ENCODE data around the gene PHLDB1. TPM values are rescaled to one million over a fixed set of nuclear protein-coding genes. Genes with fewer than 3 reads are reported as not detected.
"Not testable (repeated sequence)": the region's sequence is repeated elsewhere in the genome, so short reads cannot be mapped to it uniquely, and the experiment has no call there.

The PHLDB1 gene
- total RNA-seq, 4 donors from 2014 or later, result 51.9 to 77.4 (median 70.2) TPM

DNA sequence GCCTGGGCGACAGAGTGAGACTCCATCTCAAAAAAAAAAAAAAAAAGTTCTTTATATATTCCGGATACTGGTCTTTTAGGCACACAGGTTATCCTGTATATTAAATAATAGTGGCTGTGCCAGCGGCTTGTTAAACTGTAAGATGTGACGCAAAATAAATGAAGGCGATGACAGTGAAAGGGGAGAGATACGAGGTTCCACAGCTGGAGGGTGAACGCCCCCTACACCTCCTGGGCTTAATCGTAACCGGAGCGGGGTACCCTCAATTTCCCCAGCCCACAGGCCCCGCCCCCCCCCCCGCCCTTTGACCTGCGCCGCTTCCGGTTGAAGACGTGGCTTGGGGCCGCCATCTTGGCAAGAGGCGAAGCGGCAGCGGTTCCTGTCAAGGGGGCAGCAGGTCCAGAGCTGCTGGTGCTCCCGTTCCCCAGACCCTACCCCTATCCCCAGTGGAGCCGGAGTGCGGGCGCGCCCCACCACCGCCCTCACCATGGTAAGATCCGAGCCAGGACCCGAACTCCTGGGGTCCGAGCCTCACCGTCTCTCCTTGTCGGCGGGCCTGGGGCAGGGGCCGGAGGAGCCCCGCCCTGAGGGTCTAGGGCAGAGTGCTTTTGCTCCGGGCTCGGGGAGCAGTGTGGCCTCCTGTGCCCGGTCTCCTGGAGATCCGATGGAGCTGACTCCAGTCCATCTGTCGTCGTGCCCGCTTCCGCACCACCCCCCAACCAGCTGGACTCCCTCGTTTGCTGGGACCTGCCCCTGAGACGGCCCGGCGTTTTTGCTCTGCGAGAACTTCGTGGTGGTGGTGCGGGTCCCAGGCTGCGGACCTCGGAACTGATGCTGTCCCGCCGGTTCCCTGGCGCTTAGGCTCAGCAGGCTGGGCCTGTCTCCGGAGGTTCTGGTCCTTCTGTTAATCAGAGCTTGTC lies 35.1 kb upstream of the PHLDB1 start, which contains the start of gene ARCN1:
TSS of gene ARCN1 (plus strand) at position 349 of the 920 bp plus-strand sequence. CDS start at position 488, 139 bp downstream.
- peak; percentile 69 to 95 for DNase-seq (ENCODE audit: low spot score in 2 of 2)
- WGBS, 2 donors, result 0% methylated on average over 39 to 44 of the region's 55 CpGs
- intact Hi-C loops (cut with DNase I; ENCODE audit: low total_unique reads), result no loop called here
- TF ChIP-seq POLR2A (IDR thresholded peaks at IDR 0.05) (no peak), CTCF (IDR thresholded peaks at IDR 0.05) (no peak)
- H3K4me3 ChIP-seq (ENCODE audit: low read depth, poor library complexity, severe bottlenecking), result peak within 1 kb of the TSS; percentile 98

DNA sequence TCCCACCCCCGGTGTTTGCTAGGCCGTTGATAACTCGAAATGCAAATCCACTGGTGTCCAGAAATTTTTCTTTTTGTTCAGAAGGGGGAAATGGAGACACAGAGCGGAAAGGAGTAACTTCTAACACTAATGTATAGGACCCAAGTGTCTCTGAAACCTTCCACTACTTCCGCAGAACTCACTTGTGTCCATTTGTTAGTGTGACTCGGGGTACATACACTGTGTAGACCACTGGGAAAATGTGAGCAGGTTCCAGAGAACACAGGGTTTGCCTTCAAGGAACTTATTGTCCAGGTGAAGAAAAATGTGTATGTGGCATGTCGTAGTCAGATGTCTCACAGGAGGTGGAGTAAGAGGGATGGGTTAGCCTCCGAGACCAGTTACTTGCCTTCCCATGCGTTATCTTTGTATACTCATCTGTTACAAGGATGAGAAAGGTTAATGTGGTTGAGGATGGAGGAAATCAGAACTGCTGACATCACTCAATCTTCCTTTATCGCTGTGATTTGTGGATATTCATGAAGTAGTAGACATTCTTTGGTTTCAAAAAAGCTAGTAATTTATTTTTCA lies 34.3 kb upstream of the PHLDB1 start:
- WGBS, 2 donors, result 3 to 5% methylated on average over 10 of the region's 10 CpGs
- peak overlapping the region; percentile 98 for H3K4me3 ChIP-seq (ENCODE audit: low read depth, poor library complexity, severe bottlenecking)
- TF ChIP-seq POLR2A (IDR thresholded peaks at IDR 0.05), result no peak
- TF ChIP-seq CTCF (IDR thresholded peaks at IDR 0.05), result no peak
- intact Hi-C loops (cut with DNase I; ENCODE audit: low total_unique reads), result no loop called here
- DNase-seq (ENCODE audit: low spot score in 2 of 2), result no peak

- H3K4me3 ChIP-seq (ENCODE audit: low read depth, poor library complexity, severe bottlenecking), result no peak overlapping the region
- no peak for DNase-seq (ENCODE audit: low spot score in 2 of 2)
- TF ChIP-seq POLR2A (IDR thresholded peaks at IDR 0.05), result no peak
- no peak for TF ChIP-seq CTCF (IDR thresholded peaks at IDR 0.05)
- intact Hi-C loops (cut with DNase I; ENCODE audit: low total_unique reads), result no loop called here
- 75 to 77% methylated on average over 7 of the region's 7 CpGs for WGBS, 2 donors
Observed at GRCh38 chr11:118574636-118575035, 32.8 kb upstream of the PHLDB1 start.

DNA sequence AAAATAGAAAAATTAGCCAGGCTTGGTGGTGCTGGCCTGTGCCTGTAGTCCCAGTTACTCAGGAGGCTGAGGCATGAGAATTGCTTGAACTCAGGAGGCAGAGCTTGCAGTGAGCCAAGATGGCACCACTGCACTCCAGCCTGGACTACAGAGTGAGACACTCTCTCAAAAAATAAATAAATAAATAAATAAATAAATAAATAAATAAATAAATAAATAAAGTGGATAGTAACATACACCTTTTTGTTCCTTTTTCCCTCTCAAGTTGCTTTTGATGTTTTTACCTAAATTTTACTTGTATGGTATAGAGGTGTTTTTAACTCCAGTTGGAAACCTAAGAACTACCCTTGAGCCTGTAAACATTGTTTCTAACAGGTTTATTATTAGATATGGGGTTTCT lies 29.4 kb upstream of the PHLDB1 start:
- intact Hi-C loops (cut with DNase I; ENCODE audit: low total_unique reads); H3K4me3 ChIP-seq (ENCODE audit: low read depth, poor library complexity, severe bottlenecking): not testable (repeated sequence)

GRCh38 chr11:118581057-118581456 lies 26.4 kb upstream of the PHLDB1 start:
- TF ChIP-seq CTCF (IDR thresholded peaks at IDR 0.05) (no peak), POLR2A (IDR thresholded peaks at IDR 0.05) (no peak)
- WGBS, 2 donors, result 61 to 68% methylated on average over 6 of the region's 6 CpGs
- intact Hi-C loops (cut with DNase I; ENCODE audit: low total_unique reads), result no loop called here
- no peak for DNase-seq (ENCODE audit: low spot score in 2 of 2)
- H3K4me3 ChIP-seq (ENCODE audit: low read depth, poor library complexity, severe bottlenecking), result no peak overlapping the region

More for the DNA sequence above, 29.4 kb upstream of the PHLDB1 start:
- not testable (repeated sequence) for DNase-seq (ENCODE audit: low spot score in 2 of 2)

DNA sequence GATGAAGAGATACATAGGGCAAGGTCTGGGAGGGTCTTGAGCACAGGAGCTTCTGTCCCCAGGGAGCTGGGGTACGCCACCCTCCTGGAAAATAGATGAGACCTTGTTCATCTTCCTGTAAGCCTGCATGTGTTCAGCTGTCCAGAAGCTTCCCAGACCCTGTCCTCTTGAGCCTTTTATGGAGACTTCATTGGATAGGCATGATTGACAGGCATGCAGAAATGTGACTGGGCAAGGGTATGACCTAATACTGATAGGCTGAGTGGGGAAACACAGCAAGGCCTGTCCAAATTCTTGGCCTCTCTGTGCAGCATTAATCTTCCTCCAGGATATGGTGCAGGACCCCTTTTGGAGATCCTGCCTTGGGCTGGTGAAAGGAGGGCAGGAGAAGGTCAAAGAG lies 19.5 kb upstream of the PHLDB1 start:
- DNase-seq (ENCODE audit: low spot score in 2 of 2), result no peak
- no peak for TF ChIP-seq CTCF (IDR thresholded peaks at IDR 0.05)
- no peak overlapping the region for H3K4me3 ChIP-seq (ENCODE audit: low read depth, poor library complexity, severe bottlenecking)
- 91 to 95% methylated on average over 1 of the region's 1 CpG for WGBS, 2 donors
- intact Hi-C loops (cut with DNase I; ENCODE audit: low total_unique reads), result no loop called here

Data from lower leg skin (tissue), 4 donors.